Keratinocyte (primary cell): Measurements from ENCODE around the gene PNPLA7. TPM values are rescaled to one million over a fixed set of nuclear protein-coding genes. Genes with fewer than 3 reads are reported as not detected.
A peak's percentile ranks its signal among the peaks of the same experiment; 100 is the strongest.

Source experiments
- DNase-seq: peaks from one replicate; pipeline ENCODE4 v3.0.0-alpha.2; 2011; ENCODE audit warnings: low read depth, missing footprints, low spot score
- FAIRE-seq: peaks from 2 replicates; lab custom pipeline; 2011; peaks lifted over from hg19 to GRCh38; lab: Jason Lieb, UNC
- H2AFZ ChIP-seq: 2 replicates; pipeline ENCODE4 v1.6.0; 2012; ENCODE audit warnings: low read length, control low read depth, inconsistent platforms; ENCODE audit not compliant: control insufficient read depth
- H3K27ac ChIP-seq: 2 replicates; pipeline ENCODE4 v1.5.1; 2011; ENCODE audit warnings: low read length; ENCODE audit not compliant: control insufficient read depth, insufficient read depth
- H3K27me3 ChIP-seq: 3 replicates; pipeline ENCODE4 v1.6.0; 2011; ENCODE audit warnings: low read length; ENCODE audit not compliant: control insufficient read depth, insufficient read depth; ENCODE audit errors: extremely low read depth
- H3K36me3 ChIP-seq, 2 experiments: 2 replicates in 1 of 2; 3 replicates in 1 of 2; pipeline ENCODE4 v1.5.1; 2011; ENCODE audit warnings: low read length in 2 of 2, mild to moderate bottlenecking in 1 of 2; ENCODE audit not compliant: control insufficient read depth in 2 of 2, insufficient read depth in 2 of 2; ENCODE audit errors: extremely low read depth in 1 of 2
- H3K4me1 ChIP-seq: 3 replicates; pipeline ENCODE4 v1.5.1; 2011; ENCODE audit warnings: low read length; ENCODE audit not compliant: control insufficient read depth, insufficient read depth; ENCODE audit errors: extremely low read depth
- H3K4me2 ChIP-seq: 3 replicates; pipeline ENCODE4 v1.6.0; 2011; ENCODE audit warnings: low read depth, low read length; ENCODE audit not compliant: control insufficient read depth, insufficient read depth; ENCODE audit errors: extremely low read depth
- H3K4me3 ChIP-seq, 3 experiments: fragments of 200-600 bp in 1 of 3; sonication (generic) in 1 of 3; 2 replicates in 2 of 3; 3 replicates in 1 of 3; pipeline ENCODE4 v1.5.1; 2011 to 2016; ENCODE audit warnings: low read length in 3 of 3, mild to moderate bottlenecking in 3 of 3, control low read depth in 2 of 3, inconsistent platforms in 1 of 3, low read depth in 1 of 3, mixed read lengths in 1 of 3, mixed run types in 1 of 3, moderate library complexity in 1 of 3; ENCODE audit not compliant: control insufficient read depth in 2 of 3, insufficient read depth in 2 of 3; ENCODE audit errors: extremely low read depth in 1 of 3
- H3K79me2 ChIP-seq: 2 replicates; pipeline ENCODE4 v1.6.0; 2012; ENCODE audit warnings: low read length; ENCODE audit not compliant: control insufficient read depth, insufficient read depth
- H3K9ac ChIP-seq: 3 replicates; pipeline ENCODE4 v1.6.0; 2011; ENCODE audit warnings: low read length; ENCODE audit not compliant: control insufficient read depth, insufficient read depth; ENCODE audit errors: extremely low read depth
- H3K9me1 ChIP-seq: 3 replicates; pipeline ENCODE4 v1.6.0; 2011; ENCODE audit warnings: low read length; ENCODE audit not compliant: control insufficient read depth, insufficient read depth; ENCODE audit errors: extremely low read depth
- H3K9me3 ChIP-seq: 2 replicates; pipeline ENCODE4 v1.5.1; 2012; ENCODE audit warnings: low read depth, low read length; ENCODE audit not compliant: control insufficient read depth
- H4K20me1 ChIP-seq: 3 replicates; pipeline ENCODE4 v1.6.0; 2011; ENCODE audit warnings: low read length; ENCODE audit not compliant: control insufficient read depth, insufficient read depth; ENCODE audit errors: extremely low read depth
- CTCF ChIP-seq, 3 experiments: IDR thresholded peaks in 1 of 3; conservative IDR thresholded peaks in 1 of 3; optimal IDR thresholded peaks in 1 of 3; 2 replicates in 2 of 3; 3 replicates in 1 of 3; pipeline versions ENCODE3 to v1.5.1; 2011; ENCODE audit warnings: low read length in 3 of 3, mild to moderate bottlenecking in 3 of 3, moderate library complexity in 2 of 3, control low read depth in 1 of 3, inconsistent platforms in 1 of 3; ENCODE audit not compliant: insufficient read depth in 2 of 3; ENCODE audit errors: extremely low read depth in 1 of 3
- EZH2 ChIP-seq: IDR thresholded peaks from one replicate; pipeline ENCODE4 v1.6.1; 2012; ENCODE audit warnings: inconsistent platforms, mild to moderate bottlenecking, low read length, moderate library complexity
- dilution Hi-C: fragments of 300-500 bp; cut with MboI; formaldehyde crosslinking; loops from one replicate; pipeline ENCODE4 v1.7.0; 2020; ENCODE audit warnings: low sequenced_read_pairs; ENCODE audit not compliant: extremely low pct_ligation_motif_present
- polyA plus RNA-seq, 5 experiments: library from polyadenylated mRNA; depleted of rRNA in 3 of 5; stranded (reverse) in 3 of 5; stranded (forward) in 1 of 5; unstranded in 1 of 5; fragments of >200 nt; gene quantifications; 1 replicate in 1 of 5; 2 replicates in 3 of 5; 3 replicates in 1 of 5; pipeline versions ENCODE4 v1.2.1 to v1.2.3, GENCODE V29; 2011 to 2012; ENCODE audit warnings: missing spikeins in 2 of 5, low read depth in 1 of 5, low replicate concordance in 1 of 5

Gene PNPLA7
- polyA plus RNA-seq, 1 donor (not counting 4 experiments of a cell fraction or from before 2014, with no cell fraction given) = 0.34 TPM

DNA sequence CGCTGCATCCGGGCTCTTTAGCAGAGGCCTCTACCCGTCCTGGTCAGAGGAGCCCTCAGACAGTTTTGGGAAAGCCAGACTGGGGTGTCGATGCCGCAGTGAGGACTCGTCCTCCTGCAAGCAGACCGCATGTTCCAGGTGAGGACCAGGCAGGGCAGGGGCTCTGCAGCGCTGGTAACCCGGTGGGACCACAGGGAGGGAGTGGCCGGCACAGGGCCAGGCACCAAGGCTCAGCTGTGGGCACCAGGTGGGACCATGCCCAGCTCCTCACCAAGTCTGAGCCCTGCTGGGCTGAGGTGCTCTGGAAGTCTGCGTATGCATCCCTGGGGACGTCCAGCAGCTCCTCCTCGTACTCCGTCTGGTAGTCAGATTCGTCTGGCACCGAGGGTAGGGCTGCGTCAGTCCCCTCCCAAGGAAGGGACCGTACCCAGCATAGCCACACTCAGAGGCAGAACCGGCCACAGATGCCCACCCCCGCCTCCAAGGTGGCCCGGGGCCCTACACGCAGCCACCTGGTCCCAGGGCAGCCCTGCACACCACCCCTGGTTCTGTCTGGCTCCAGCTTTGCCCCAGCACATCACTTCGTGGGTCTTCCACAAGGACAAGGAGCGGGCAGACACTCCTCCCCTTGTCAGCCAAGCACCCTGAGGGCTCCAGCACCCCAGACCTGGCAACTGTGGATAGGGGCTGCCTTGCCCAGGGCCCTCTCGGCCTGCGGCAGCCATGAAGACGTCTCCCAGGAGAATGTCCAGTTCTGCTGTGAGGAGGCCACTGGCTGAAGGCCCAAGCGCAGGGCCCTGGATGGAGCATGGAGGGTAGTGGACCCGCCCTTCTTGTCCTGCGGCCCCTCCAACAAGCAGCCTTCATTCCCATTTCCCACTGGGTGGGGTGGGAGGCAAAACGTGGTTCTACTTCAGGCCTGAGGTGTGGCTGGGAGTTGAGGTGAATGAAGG is 89.6 kb downstream of the PNPLA7 start:
- H3K27ac ChIP-seq = no peak overlapping the region
- H3K27me3 ChIP-seq = peaks cover 15% of the 10 kb centered on the region
- H3K9me3 ChIP-seq = no peaks in the 10 kb centered on the region
- TF ChIP-seq CTCF (optimal IDR thresholded peaks at IDR 0.05 in 1 of 3, IDR thresholded peaks at IDR 0.05 in 1 of 3, conservative IDR thresholded peaks at IDR 0.05 in 1 of 3; ENCODE audit: extremely low read depth in 1 of 3, insufficient read depth in 2 of 3, low read length in 3 of 3) = no peak
- no peak for TF ChIP-seq EZH2
- DNase-seq = no peak
- no peak for FAIRE-seq
- H2AFZ ChIP-seq = no peak overlapping the region
- no peaks in the 10 kb centered on the region for H3K9me1 ChIP-seq
- peaks cover 7% of the 10 kb centered on the region for H3K79me2 ChIP-seq
- H3K4me3 ChIP-seq = no peak overlapping the region
- dilution Hi-C loops = no loop called here
- no peak overlapping the region for H3K9ac ChIP-seq
- peaks cover 10% of the 10 kb centered on the region for H3K4me1 ChIP-seq
- no peaks in the 10 kb centered on the region for H4K20me1 ChIP-seq
- peaks cover 0 to 8% of the 10 kb centered on the region in 2 experiments for H3K36me3 ChIP-seq
- no peak overlapping the region for H3K4me2 ChIP-seq

DNA sequence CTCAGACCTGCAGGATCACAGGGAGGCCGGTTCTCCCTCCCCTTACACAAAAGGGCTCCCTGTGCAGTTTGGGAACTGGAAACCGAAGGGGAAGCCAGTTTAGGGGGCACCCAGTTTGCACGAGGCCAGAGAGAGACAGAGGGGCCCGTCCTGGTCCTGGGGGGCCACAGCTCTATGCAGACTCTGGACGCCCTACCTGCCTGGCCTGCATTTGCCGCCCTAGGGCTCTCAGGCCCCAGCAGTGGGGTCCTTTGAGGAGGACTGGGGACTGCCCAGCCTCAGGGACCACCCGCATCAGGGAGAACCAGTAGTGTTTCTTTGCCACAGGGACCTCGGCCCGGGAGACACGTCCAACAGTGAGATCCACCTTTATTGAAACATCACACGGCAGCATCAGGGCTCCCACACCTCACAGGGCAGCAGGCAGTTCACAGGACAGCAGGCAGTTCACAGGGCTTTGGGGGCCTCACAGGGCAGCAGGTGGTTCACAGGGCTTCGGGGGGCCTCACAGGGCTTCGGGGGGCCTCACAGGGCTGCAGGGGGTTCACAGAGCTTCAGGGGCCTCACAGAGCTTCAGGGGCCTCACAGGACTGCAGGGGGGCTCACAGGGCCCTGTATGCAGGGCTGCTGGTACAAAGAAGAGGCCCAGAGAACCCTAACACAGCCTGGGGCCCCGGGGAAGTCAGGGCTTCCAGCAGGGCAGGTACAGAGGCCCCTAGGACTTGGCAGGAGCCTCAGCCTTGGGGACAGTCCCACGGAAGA is 90.4 kb downstream of the PNPLA7 start:
- Histone ChIP-seq H3K4me2 (peak overlapping the region; percentile 80), H3K36me3 (peaks cover 0 to 8% of the 10 kb centered on the region in 2 experiments), H3K9ac (peak overlapping the region; percentile 78), H3K4me1 (peaks cover 10% of the 10 kb centered on the region), H3K27ac (peak overlapping the region; percentile 56), H3K9me1 (no peaks in the 10 kb centered on the region), H3K79me2 (peaks cover 7% of the 10 kb centered on the region), H2AFZ (peak overlapping the region; percentile 94), H3K27me3 (peaks cover 15% of the 10 kb centered on the region), H3K4me3 (peak overlapping the region in 2 of 3 experiments; percentile 29 to 64), H3K9me3 (no peaks in the 10 kb centered on the region), H4K20me1 (no peaks in the 10 kb centered on the region)
- FAIRE-seq (no peak), DNase-seq (no peak)
- dilution Hi-C loops = no loop called here
- no peak for TF ChIP-seq EZH2
- TF ChIP-seq CTCF (optimal IDR thresholded peaks at IDR 0.05 in 1 of 3, IDR thresholded peaks at IDR 0.05 in 1 of 3, conservative IDR thresholded peaks at IDR 0.05 in 1 of 3; ENCODE audit: extremely low read depth in 1 of 3, insufficient read depth in 2 of 3, low read length in 3 of 3) = no peak
